HG02610 (cell line): ENCODE data around the gene AATF.

Source experiments
- ATAC-seq: cut with Tn5 transposase; IDR thresholded peaks from one replicate; pipeline ENCODE4 v1.9.1; 2021; ENCODE audit warnings: mild to moderate bottlenecking, moderate library complexity; ENCODE audit not compliant: unreplicated experiment

Gene AATF

GRCh38 chr17:37098152-37098551, 149.4 kb downstream of the AATF start:
- ATAC-seq, result no peak

- no peak for ATAC-seq
Measured at GRCh38 chr17:37098910-37099664, 150.3 kb downstream of the AATF start.

GRCh38 chr17:37100231-37100630, 151.5 kb downstream of the AATF start:
- ATAC-seq, result no peak

- ATAC-seq, result no peak
Measured at GRCh38 chr17:37101306-37101705, 152.6 kb downstream of the AATF start.

- no peak for ATAC-seq
Measured at GRCh38 chr17:37103231-37103630, 154.5 kb downstream of the AATF start.

GRCh38 chr17:37106049-37106448, 157.3 kb downstream of the AATF start:
- ATAC-seq, result no peak
